HG03060 (cell line): ENCODE results near the gene GPR62.
"Not testable (repeated sequence)": the region's sequence is repeated elsewhere in the genome, so short reads cannot be mapped to it uniquely, and the experiment has no call there.

Source experiments
- ATAC-seq: cut with Tn5 transposase; IDR thresholded peaks from one replicate; pipeline ENCODE4 v1.9.1; 2021; ENCODE audit warnings: low read depth, moderate number of reproducible peaks; ENCODE audit not compliant: unreplicated experiment

GPR62 gene

DNA sequence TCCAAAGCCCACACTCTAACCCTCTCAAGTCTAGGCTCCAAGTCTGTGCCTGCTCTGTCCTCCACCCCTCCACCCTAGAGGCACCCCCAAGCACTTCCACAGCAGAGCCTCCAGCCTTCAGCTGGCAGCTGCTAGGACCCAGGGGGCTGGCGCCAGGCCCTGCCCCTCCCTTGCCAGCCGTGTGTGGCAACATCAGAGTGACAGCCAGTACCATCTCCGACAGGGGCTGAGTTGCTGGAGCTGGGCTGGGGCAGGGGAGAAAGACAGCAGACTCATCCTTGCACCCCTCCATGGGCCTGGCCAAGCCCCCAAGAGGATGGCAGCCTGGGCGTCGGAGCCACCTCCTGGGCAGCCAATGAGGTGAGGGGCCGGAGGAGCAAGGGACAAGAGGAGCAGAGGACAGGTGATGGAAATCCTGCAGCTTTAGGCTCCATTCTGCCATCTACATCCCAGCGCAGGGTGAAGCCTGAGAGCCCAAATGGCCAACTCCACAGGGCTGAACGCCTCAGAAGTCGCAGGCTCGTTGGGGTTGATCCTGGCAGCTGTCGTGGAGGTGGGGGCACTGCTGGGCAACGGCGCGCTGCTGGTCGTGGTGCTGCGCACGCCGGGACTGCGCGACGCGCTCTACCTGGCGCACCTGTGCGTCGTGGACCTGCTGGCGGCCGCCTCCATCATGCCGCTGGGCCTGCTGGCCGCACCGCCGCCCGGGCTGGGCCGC is at the start of gene GPR62:
Gene GPR62, plus strand, starts transcription at position 207 of the 718 bp plus-strand sequence. Its CDS starts 272 bp downstream, at position 479.
- ATAC-seq: no peak

DNA sequence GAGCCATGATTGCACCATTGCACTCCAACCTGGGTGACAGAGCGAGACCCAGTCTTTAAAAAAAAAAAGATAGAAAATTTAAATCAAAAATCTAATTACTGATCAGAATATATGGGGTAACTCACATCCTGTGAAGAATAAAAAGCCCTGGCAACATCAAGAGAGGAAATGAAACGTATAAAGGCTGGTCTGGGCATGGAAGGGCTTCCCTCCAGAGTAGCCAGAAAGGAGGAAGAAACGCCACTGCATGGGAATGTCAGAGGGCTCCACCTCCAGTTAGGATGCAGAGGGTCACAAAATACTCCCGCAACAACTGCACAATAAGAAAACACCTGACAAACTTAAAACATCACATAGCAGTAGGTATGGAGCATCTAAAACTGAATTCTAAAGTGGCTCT is 47.2 kb upstream of the GPR62 start:
- no peak for ATAC-seq

DNA sequence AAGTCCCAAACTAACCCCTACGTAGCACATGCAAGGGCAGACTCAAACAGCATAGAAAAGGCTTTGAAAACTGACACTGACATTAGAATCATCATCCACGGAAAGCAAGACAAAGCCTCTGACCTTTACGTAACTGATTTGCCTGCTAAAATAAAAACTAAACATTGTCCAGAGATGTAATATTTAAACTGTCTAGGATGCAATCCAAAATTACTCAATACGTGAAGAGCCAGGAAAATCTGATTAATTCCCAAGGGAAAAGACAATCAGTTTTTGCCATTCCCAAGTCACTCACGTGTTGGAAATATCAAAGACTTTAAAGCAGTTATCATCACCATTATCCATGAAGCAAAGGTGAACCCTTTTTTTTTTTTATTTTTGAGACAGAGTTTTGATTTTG is 38.8 kb upstream of the GPR62 start:
- ATAC-seq: no peak

DNA sequence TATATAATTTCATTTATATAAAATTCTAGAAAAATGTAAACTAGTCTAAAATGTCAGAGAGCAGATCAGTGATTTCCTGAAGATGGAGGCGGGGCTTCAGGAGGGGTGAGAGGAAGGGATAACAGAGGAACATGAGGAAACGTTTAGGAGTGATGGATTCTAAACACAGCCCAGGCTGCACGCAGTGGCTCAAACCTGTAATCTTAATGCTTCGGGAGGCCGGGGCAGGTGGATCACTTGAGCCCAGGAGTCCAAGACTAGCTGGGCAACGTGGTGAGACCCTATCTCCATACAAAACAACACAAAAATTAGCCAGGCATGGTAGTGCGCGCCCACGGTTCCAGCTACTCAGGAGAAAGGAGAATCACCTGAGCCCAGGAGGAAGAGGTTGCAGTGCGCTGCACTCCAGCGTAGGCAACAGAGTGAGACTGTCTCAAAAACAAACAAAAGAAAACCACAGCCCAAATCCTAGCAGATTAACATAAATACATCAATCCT is 34.1 kb upstream of the GPR62 start:
- ATAC-seq: no peak

GRCh38 chr3:51927061-51927977 is 27.9 kb upstream of the GPR62 start:
- ATAC-seq: no peak

GRCh38 chr3:51928438-51928837 is 26.7 kb upstream of the GPR62 start:
- ATAC-seq: no peak

GRCh38 chr3:51928981-51929380 is 26.2 kb upstream of the GPR62 start:
- not testable (repeated sequence) for ATAC-seq

DNA sequence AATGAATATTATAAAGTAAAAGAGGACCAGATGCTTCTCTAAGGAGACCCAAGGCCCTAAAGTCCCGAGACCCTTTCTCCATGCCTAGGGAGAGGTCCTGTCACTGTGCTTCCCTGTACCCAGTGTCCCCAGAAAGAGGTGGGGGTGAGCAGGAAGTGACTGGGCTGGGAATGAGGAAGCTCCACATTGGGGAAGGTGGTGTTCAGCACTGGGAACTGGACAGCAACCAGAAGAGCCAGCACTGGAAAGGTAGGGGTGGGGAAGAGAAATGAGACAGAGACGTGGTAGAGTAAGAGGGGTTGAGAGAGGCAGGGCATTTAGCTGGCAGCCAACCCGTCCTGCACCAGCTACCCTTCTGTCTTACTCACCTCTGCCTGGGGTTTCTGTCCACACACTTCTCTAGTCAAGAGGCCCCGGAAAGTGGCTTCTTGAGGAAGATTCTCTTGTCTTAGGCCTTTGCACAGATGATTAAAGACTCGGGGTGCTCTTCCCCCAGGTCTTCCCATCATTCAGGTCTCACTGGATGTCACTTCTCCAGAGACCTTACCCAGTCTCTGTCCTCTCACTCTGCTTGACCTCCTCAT is 25.7 kb upstream of the GPR62 start:
- no peak for ATAC-seq

DNA sequence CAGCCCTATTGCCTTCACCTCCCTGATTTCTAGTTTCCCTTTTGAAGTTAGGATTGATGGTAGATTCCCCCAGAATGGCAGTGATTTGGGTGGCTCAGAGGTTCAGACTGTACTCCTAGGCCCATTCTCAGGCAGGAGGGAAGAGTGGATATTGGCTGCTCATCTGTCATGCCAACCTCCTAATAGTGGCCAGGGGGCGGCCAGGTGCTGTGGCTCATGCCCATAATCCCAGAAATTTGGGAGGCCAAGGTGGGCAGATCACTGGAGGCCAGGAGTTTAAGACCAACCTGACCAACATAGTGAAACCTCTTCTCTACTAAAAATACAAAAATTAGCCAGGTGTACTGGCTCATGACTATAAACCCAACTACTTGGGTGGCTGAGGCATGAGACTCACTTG is 24.7 kb upstream of the GPR62 start:
- ATAC-seq: no peak

- ATAC-seq: no peak
Observed at GRCh38 chr3:51931756-51932155, 23.4 kb upstream of the GPR62 start.

GRCh38 chr3:51932471-51933370 is 22.5 kb upstream of the GPR62 start:
- ATAC-seq: no peak

- no peak for ATAC-seq
Observed at GRCh38 chr3:51933471-51934138, 21.6 kb upstream of the GPR62 start.

- no peak for ATAC-seq
Observed at GRCh38 chr3:51934139-51934850, 20.9 kb upstream of the GPR62 start.

DNA sequence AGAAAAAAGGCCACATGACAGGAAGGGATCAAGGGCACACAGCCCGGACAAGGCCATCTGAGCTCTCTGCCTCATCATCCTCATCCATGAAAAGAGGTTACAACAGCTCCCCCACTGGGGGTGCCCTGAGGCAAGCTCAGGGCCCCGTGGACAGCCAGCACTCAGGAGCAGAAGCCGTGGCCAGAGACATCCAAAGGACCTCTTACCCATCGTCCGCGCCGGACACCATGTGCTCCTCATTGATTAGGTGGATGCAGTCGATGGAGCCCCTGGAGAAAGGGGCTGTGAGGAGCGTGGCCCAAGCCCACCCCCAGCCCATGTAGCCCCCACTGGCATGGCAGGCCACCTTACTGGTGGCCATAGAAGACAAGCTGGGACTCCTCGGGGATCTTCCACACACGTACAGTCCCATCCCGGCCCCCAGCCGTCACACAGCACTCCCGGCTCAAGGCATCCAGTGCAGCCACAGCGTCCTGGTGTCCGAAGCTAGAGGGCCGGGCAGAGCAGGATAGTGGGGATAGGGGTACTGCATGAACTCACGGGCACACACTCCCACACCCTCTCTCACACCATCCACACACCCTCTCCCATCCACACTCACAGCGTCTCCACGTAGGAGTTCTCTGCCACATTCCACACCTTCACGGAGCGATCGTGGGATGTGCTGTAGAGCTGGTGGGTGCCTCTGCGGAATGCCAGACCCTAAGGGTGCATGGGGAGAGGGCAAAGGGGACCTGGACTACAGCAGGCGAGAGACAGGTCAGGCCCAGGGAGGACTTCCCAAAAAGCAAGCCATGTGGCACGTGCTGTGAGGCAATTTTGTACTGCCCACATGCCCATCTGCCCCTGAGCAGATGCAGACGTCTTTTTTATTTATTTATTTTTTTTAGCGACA is 19.9 kb upstream of the GPR62 start:
- ATAC-seq: no peak

GRCh38 chr3:51935886-51936755 is 19.1 kb upstream of the GPR62 start:
- ATAC-seq: no peak

- ATAC-seq: no peak
Observed at GRCh38 chr3:51937014-51937413, 18.2 kb upstream of the GPR62 start.
